IMR-90 (cell line): ENCODE results near the gene ZNF358. TPM values are rescaled to one million over a fixed set of nuclear protein-coding genes. Genes with fewer than 3 reads are reported as not detected.

Experiments used
- ATAC-seq: fragments of 200-7000 bp; cut with Tn5 transposase; 2 replicates; pipeline ENCODE4 v1.9.1; 2020; ENCODE audit warnings: low read depth, mild to moderate bottlenecking, moderate library complexity
- BruUV-seq: library from RNA; stranded (reverse); fragments of 400-500 nt; replicated peaks from 2 replicates; lab custom pipeline; 2021; lab: Mats Ljungman, UMichigan
- CTCF ChIA-PET: fragments of 300-600 bp; formaldehyde crosslinking; extraction: SDS; loops from one replicate; lab custom pipeline; 2021; ENCODE audit warnings: antibody characterized with exemption; lab: Yijun Ruan, JAX
- POLR2A ChIA-PET: fragments of 300-600 bp; sonication (Branson Sonifier 250); formaldehyde crosslinking; loops from one replicate; lab custom pipeline; 2022; ENCODE audit warnings: antibody characterized with exemption; ENCODE audit not compliant: unreplicated experiment; lab: Charles Lee
- DNase-seq: peaks from one replicate; pipeline ENCODE4 v3.0.0; 2013
- H2AFZ ChIP-seq: replicated peaks from 2 replicates; pipeline ENCODE3; 2013; ENCODE audit warnings: low read length, mild to moderate bottlenecking; ENCODE audit not compliant: poor library complexity
- H2AK5ac ChIP-seq: 2 replicates; pipeline ENCODE4 v1.6.1; 2013; ENCODE audit warnings: low read depth, low read length, inconsistent platforms
- H2AK9ac ChIP-seq: replicated peaks from 2 replicates; pipeline ENCODE3; 2013; ENCODE audit warnings: mild to moderate bottlenecking, low read depth, low read length, moderate library complexity; ENCODE audit not compliant: poor library complexity
- H2BK120ac ChIP-seq: 2 replicates; pipeline ENCODE4 v1.6.1; 2013; ENCODE audit warnings: low read depth, low read length, inconsistent platforms
- H2BK15ac ChIP-seq: 3 replicates; pipeline ENCODE4 v1.6.1; 2013; ENCODE audit warnings: low read depth, low read length, inconsistent platforms
- H2BK20ac ChIP-seq: 2 replicates; pipeline ENCODE4 v1.6.1; 2013; ENCODE audit warnings: low read depth, mild to moderate bottlenecking, inconsistent platforms, low read length, moderate library complexity
- H2BK5ac ChIP-seq: 2 replicates; pipeline ENCODE4 v1.6.1; 2013; ENCODE audit warnings: mild to moderate bottlenecking, low read depth, low read length, inconsistent platforms; ENCODE audit not compliant: poor library complexity, severe bottlenecking
- H3K14ac ChIP-seq: replicated peaks from 2 replicates; pipeline ENCODE4 v1.6.1; 2013; ENCODE audit warnings: low read depth, low read length, inconsistent platforms
- H3K18ac ChIP-seq: 2 replicates; pipeline ENCODE4 v1.6.1; 2013; ENCODE audit warnings: low read depth, low read length, control low read depth
- H3K23ac ChIP-seq: 2 replicates; pipeline ENCODE4 v1.6.1; 2013; ENCODE audit warnings: low read depth, low read length, inconsistent platforms
- H3K27ac ChIP-seq: 2 replicates; pipeline ENCODE4 v1.5.1; 2013; ENCODE audit warnings: mild to moderate bottlenecking, control low read depth, low read length; ENCODE audit not compliant: insufficient read depth
- H3K27me3 ChIP-seq: 2 replicates; pipeline ENCODE4 v1.6.1; 2013; ENCODE audit warnings: low read length; ENCODE audit not compliant: control insufficient read depth, insufficient read depth
- H3K36me3 ChIP-seq: 2 replicates; pipeline ENCODE4 v1.6.1; 2013; ENCODE audit warnings: low read length, mixed read lengths; ENCODE audit not compliant: control insufficient read depth, insufficient read depth
- H3K4ac ChIP-seq: 2 replicates; pipeline ENCODE4 v1.6.1; 2013; ENCODE audit warnings: low read depth, low read length, inconsistent platforms
- H3K4me1 ChIP-seq: 2 replicates; pipeline ENCODE4 v1.6.1; 2013; ENCODE audit warnings: low read length, mixed read lengths; ENCODE audit not compliant: control insufficient read depth, insufficient read depth
- H3K4me2 ChIP-seq: 2 replicates; pipeline ENCODE4 v1.6.1; 2013; ENCODE audit warnings: low read depth, mild to moderate bottlenecking, control low read depth, low read length, moderate library complexity
- H3K4me3 ChIP-seq: 2 replicates; pipeline ENCODE4 v1.5.1; 2013; ENCODE audit warnings: low read depth, mild to moderate bottlenecking, control low read depth, low read length, moderate library complexity; ENCODE audit not compliant: insufficient read depth
- H3K56ac ChIP-seq: 2 replicates; pipeline ENCODE4 v1.6.1; 2013; ENCODE audit warnings: low read length, inconsistent platforms; ENCODE audit not compliant: insufficient read depth; ENCODE audit errors: extremely low read depth
- H3K79me1 ChIP-seq, 2 experiments: 2 replicates each; pipeline ENCODE4 v1.6.1; 2013; ENCODE audit warnings: low read length in 2 of 2, inconsistent platforms in 1 of 2, low read depth in 1 of 2
- H3K9ac ChIP-seq: 2 replicates; pipeline ENCODE4 v1.6.1; 2013; ENCODE audit warnings: low read depth, low read length, control low read depth
- H3K9me1 ChIP-seq: 2 replicates; pipeline ENCODE4 v1.6.1; 2013; ENCODE audit warnings: low read length, inconsistent platforms; ENCODE audit not compliant: insufficient read depth
- H3K9me3 ChIP-seq: 2 replicates; pipeline ENCODE4 v1.6.1; 2013; ENCODE audit warnings: low read length; ENCODE audit not compliant: control insufficient read depth, insufficient read depth
- H4K20me1 ChIP-seq: 2 replicates; pipeline ENCODE4 v1.6.1; 2013; ENCODE audit warnings: low read length, inconsistent platforms; ENCODE audit not compliant: insufficient read depth
- H4K5ac ChIP-seq: 2 replicates; pipeline ENCODE4 v1.6.1; 2013; ENCODE audit warnings: mild to moderate bottlenecking, low read depth, low read length, control low read depth
- H4K8ac ChIP-seq, 2 experiments: 2 replicates each; pipeline ENCODE4 v1.6.1; 2013; ENCODE audit warnings: low read depth in 2 of 2, low read length in 2 of 2, control low read depth in 1 of 2, inconsistent platforms in 1 of 2
- H4K91ac ChIP-seq: 2 replicates; pipeline ENCODE4 v1.6.1; 2013; ENCODE audit warnings: low read depth, low read length, inconsistent platforms; ENCODE audit not compliant: insufficient read depth
- BHLHE40 ChIP-seq: fragments of 150-350 bp; IDR thresholded peaks from 2 replicates; pipeline ENCODE4 v1.6.1; 2016; ENCODE audit warnings: mild to moderate bottlenecking, low read depth, low read length
- CEBPB ChIP-seq: IDR thresholded peaks from 2 replicates; pipeline ENCODE4 v1.6.1; 2012; ENCODE audit warnings: low read depth, low read length, improper control_type of control experiment
- CHD1 ChIP-seq: IDR thresholded peaks from 2 replicates; pipeline ENCODE4 v1.6.1; 2012; ENCODE audit warnings: low read depth, low read length, improper control_type of control experiment
- FOS ChIP-seq: fragments of 150-350 bp; IDR thresholded peaks from 2 replicates; pipeline ENCODE4 v1.6.1; 2016; ENCODE audit warnings: low read depth, low read length
- MAFK ChIP-seq: IDR thresholded peaks from 2 replicates; pipeline ENCODE4 v1.6.1; 2012; ENCODE audit warnings: low read depth, low read length, improper control_type of control experiment
- MAZ ChIP-seq: IDR thresholded peaks from 2 replicates; pipeline ENCODE4 v1.6.1; 2012; ENCODE audit warnings: low read depth, mild to moderate bottlenecking, low read length, improper control_type of control experiment, moderate library complexity, borderline replicate concordance
- MXI1 ChIP-seq: IDR thresholded peaks from 2 replicates; pipeline ENCODE4 v1.6.1; 2012; ENCODE audit warnings: low read depth, mild to moderate bottlenecking, low read length, moderate library complexity, borderline replicate concordance
- NFE2L2 ChIP-seq: fragments of 150-350 bp; IDR thresholded peaks from 2 replicates; pipeline ENCODE4 v1.6.1; 2016; ENCODE audit warnings: low read depth, mild to moderate bottlenecking, low read length
- POLR2A ChIP-seq: IDR thresholded peaks from 2 replicates; pipeline ENCODE4 v1.6.1; 2012; ENCODE audit warnings: mild to moderate bottlenecking, low read depth, low read length
- RAD21 ChIP-seq: IDR thresholded peaks from 2 replicates; pipeline ENCODE4 v1.6.1; 2012; ENCODE audit warnings: low read length, improper control_type of control experiment
- RCOR1 ChIP-seq: IDR thresholded peaks from 2 replicates; pipeline ENCODE4 v1.6.1; 2012; ENCODE audit warnings: mild to moderate bottlenecking, low read length, improper control_type of control experiment; ENCODE audit not compliant: insufficient replicate concordance
- RFX5 ChIP-seq: IDR thresholded peaks from 2 replicates; pipeline ENCODE4 v1.8.0; 2012; ENCODE audit warnings: low read depth, mild to moderate bottlenecking, low read length, moderate library complexity
- SMC3 ChIP-seq: fragments of 150-350 bp; IDR thresholded peaks from 2 replicates; pipeline ENCODE4 v1.6.1; 2016; ENCODE audit warnings: low read depth, mild to moderate bottlenecking, antibody characterized with exemption, low read length, moderate library complexity
- WGBS, 2 experiments: methylation state at CpG; one replicate each; pipeline versions ENCODE4 v1.1.5 to v1.1.7; 2013; ENCODE audit warnings: missing lambda C conversion rate in 2 of 2; ENCODE audit not compliant: insufficient read length in 1 of 2; ENCODE audit errors: extremely low coverage in 2 of 2; 5-methylcytosine and 5-hydroxymethylcytosine counted together
- dilution Hi-C: fragments of 300-500 bp; cut with HindIII; formaldehyde crosslinking; loops from one replicate; pipeline ENCODE4 v1.14.3; 2018; ENCODE audit warnings: low sequenced_read_pairs; ENCODE audit not compliant: unreplicated experiment
- in situ Hi-C: fragments of 300-500 bp; cut with MboI; formaldehyde crosslinking; loops from 3 replicates; pipeline ENCODE4 v1.14.3; 2019; ENCODE audit warnings: low sequenced_read_pairs, inconsistent platforms, mixed read lengths
- intact Hi-C: fragments of 100-400 bp; cut with micrococcal nuclease; formaldehyde crosslinking; loops from 2 replicates; pipeline ENCODE4 v1.10.0; 2022
- polyA plus RNA-seq, 3 experiments: library from polyadenylated mRNA; depleted of rRNA; stranded (reverse); fragments of >200 nt; gene quantifications; 2 replicates each; pipeline ENCODE4 v1.2.3, GENCODE V29; 2012; ENCODE audit warnings: low replicate concordance in 1 of 3
- total RNA-seq: library from RNA; depleted of rRNA; stranded (reverse); fragments of >200 nt; gene quantifications from 2 replicates; pipeline ENCODE4 v1.2.3, GENCODE V29; 2012
- TF ChIP-seq, protein P1 (sequence below): fragments of 150-350 bp; IDR thresholded peaks from 2 replicates; pipeline ENCODE4 v1.6.1; 2016; ENCODE audit warnings: low read depth, mild to moderate bottlenecking, low read length, moderate library complexity, borderline replicate concordance
- TF ChIP-seq, protein P2 (sequence below): conservative IDR thresholded peaks from 2 replicates; pipeline ENCODE4 v1.5.1; 2012; ENCODE audit warnings: mild to moderate bottlenecking, low read depth, low read length, improper control_type of control experiment
- TF ChIP-seq, protein P3 (sequence below): fragments of 150-350 bp; IDR thresholded peaks from 2 replicates; pipeline ENCODE4 v1.6.1; 2017; ENCODE audit warnings: mild to moderate bottlenecking, antibody characterized with exemption, low read length, low read depth

The ZNF358 gene
- total and polyA plus RNA-seq, 2 of the 4 experiments (the other 2 are of a cell fraction) = 5.4 to 30.7 TPM

DNA sequence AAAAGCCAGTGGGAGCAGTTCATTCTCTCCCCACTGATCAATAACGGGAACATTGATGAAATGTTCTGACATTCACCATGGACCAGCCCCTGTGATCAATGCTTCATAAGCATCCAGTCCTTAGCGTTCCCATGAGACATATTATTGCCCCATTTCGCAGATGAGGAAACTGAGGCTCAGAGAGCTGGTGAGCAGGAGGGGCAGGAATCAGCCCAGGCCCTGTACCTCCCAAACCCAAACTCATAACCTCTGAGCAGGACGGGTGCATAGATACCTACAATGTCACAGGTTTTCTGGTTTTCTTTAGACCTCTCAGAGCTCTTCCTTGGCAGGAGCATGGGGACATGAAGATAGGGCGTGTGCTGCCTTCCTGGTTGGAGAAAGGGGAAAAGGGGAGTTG lies 8.6 kb downstream of the ZNF358 start:
- Histone ChIP-seq H3K4me3 (no peak overlapping the region), H2AK9ac (no peak overlapping the region), H2BK20ac (no peak overlapping the region), H3K4me1 (peaks cover 2% of the 10 kb centered on the region; the same call in 1 of the 2 replicates), H3K23ac (no peak overlapping the region), H3K36me3 (peaks cover 23% of the 10 kb centered on the region), H2AK5ac (no peak overlapping the region), H3K9me3 (no peaks in the 10 kb centered on the region), H3K18ac (no peak overlapping the region), H2BK5ac (no peak overlapping the region), H3K56ac (no peak overlapping the region), H3K14ac (no peak overlapping the region), H4K91ac (no peak overlapping the region), H3K79me1 (peaks cover 7 to 26% of the 10 kb centered on the region in 2 experiments), H2BK120ac (no peak overlapping the region), H2AFZ (no peak overlapping the region), H3K27ac (no peak overlapping the region), H4K20me1 (no peaks in the 10 kb centered on the region), H3K27me3 (no peaks in the 10 kb centered on the region), H2BK15ac (no peak overlapping the region), H3K4ac (no peak overlapping the region), H4K8ac (no peak overlapping the region), H3K9ac (no peak overlapping the region), H4K5ac (no peak overlapping the region), H3K9me1 (no peaks in the 10 kb centered on the region), H3K4me2 (no peak overlapping the region)
- POLR2A ChIA-PET = no interaction called here
- dilution Hi-C loops (no loop called here), intact Hi-C loops (no loop called here), in situ Hi-C loops (no loop called here)
- ATAC-seq = no peak
- BruUV-seq = no TSS peak
- DNase-seq = no peak
- no peak for TF ChIP-seq FOS
- TF ChIP-seq BHLHE40 = no peak
- no peak for TF ChIP-seq RCOR1
- TF ChIP-seq MAFK = no peak
- TF ChIP-seq, protein P1, sequence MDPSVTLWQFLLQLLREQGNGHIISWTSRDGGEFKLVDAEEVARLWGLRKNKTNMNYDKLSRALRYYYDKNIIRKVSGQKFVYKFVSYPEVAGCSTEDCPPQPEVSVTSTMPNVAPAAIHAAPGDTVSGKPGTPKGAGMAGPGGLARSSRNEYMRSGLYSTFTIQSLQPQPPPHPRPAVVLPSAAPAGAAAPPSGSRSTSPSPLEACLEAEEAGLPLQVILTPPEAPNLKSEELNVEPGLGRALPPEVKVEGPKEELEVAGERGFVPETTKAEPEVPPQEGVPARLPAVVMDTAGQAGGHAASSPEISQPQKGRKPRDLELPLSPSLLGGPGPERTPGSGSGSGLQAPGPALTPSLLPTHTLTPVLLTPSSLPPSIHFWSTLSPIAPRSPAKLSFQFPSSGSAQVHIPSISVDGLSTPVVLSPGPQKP = no peak
- no peak for TF ChIP-seq NFE2L2
- no peak for TF ChIP-seq MXI1
- TF ChIP-seq CEBPB = no peak
- TF ChIP-seq POLR2A = no peak
- no peak for TF ChIP-seq RFX5
- TF ChIP-seq MAZ = no peak
- TF ChIP-seq CHD1 = no peak
- TF ChIP-seq RAD21 = no peak
- TF ChIP-seq, protein P2, sequence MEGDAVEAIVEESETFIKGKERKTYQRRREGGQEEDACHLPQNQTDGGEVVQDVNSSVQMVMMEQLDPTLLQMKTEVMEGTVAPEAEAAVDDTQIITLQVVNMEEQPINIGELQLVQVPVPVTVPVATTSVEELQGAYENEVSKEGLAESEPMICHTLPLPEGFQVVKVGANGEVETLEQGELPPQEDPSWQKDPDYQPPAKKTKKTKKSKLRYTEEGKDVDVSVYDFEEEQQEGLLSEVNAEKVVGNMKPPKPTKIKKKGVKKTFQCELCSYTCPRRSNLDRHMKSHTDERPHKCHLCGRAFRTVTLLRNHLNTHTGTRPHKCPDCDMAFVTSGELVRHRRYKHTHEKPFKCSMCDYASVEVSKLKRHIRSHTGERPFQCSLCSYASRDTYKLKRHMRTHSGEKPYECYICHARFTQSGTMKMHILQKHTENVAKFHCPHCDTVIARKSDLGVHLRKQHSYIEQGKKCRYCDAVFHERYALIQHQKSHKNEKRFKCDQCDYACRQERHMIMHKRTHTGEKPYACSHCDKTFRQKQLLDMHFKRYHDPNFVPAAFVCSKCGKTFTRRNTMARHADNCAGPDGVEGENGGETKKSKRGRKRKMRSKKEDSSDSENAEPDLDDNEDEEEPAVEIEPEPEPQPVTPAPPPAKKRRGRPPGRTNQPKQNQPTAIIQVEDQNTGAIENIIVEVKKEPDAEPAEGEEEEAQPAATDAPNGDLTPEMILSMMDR = no peak
- TF ChIP-seq, protein P3, sequence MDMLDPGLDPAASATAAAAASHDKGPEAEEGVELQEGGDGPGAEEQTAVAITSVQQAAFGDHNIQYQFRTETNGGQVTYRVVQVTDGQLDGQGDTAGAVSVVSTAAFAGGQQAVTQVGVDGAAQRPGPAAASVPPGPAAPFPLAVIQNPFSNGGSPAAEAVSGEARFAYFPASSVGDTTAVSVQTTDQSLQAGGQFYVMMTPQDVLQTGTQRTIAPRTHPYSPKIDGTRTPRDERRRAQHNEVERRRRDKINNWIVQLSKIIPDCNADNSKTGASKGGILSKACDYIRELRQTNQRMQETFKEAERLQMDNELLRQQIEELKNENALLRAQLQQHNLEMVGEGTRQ = no peak
- no peak for TF ChIP-seq SMC3
- no CpG with 5 or more reads among the region's 5 CpGs for WGBS, 2 experiments
- CTCF ChIA-PET = no interaction called here
